Cardiac fibroblast (primary cell): Measurements from ENCODE around the gene ACBD4.

Source experiments
- DNase-seq, 2 donors: peaks; one replicate each; pipeline versions ENCODE4 v3.0.0 to v3.0.0-alpha.2; 2010; ENCODE audit warnings: low read depth in 2 of 2
- H3K4me3 ChIP-seq, 2 donors: replicated peaks in 1 of 2; 1 replicate in 1 of 2; 2 replicates in 1 of 2; pipeline ENCODE4 v1.5.1; 2011; ENCODE audit warnings: low read depth in 2 of 2, low read length in 2 of 2, mild to moderate bottlenecking in 2 of 2, moderate library complexity in 1 of 2
- TF ChIP-seq, protein P1 (sequence below): IDR thresholded peaks from one replicate; pipeline ENCODE4 v1.5.1; 2011; ENCODE audit warnings: low read depth, mild to moderate bottlenecking, low read length, inconsistent platforms

The ACBD4 gene

DNA sequence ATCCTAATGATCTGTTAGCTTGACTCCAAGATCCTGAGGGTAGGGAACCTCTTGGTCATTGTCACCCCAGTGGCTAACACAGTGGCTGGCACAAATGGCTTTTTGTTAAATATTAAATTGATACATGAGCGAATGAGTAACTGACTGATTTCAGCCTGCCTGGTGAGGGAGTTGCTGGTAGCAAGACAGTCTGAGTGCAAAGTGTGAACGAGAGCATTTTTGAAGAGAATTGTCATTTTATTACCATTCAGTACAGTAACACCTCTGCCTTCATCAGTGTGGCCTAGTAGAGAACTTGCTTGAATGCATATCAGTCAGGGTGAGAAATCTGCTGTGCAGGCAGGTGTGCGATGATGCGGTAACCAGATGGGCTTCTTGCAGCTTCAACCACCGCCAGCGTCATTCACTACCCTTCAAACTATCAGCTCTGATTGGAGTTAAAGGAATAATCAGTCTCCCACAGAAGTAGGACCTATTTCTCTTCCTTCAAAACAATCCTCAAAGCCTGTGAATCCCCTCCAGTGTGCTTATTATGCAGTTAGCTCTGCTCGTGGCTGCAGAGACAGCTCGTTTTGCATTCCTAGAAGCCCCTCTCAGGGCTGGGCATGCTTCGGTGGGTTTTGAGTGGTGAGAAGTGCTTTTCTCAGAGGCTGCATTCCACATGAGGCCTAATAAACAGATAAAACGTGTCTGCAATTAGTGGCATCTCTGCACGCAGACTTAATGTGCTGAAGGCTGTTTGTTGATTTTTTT, 55.2 kb downstream of the ACBD4 start:
- no peak for DNase-seq
- TF ChIP-seq, protein P1, sequence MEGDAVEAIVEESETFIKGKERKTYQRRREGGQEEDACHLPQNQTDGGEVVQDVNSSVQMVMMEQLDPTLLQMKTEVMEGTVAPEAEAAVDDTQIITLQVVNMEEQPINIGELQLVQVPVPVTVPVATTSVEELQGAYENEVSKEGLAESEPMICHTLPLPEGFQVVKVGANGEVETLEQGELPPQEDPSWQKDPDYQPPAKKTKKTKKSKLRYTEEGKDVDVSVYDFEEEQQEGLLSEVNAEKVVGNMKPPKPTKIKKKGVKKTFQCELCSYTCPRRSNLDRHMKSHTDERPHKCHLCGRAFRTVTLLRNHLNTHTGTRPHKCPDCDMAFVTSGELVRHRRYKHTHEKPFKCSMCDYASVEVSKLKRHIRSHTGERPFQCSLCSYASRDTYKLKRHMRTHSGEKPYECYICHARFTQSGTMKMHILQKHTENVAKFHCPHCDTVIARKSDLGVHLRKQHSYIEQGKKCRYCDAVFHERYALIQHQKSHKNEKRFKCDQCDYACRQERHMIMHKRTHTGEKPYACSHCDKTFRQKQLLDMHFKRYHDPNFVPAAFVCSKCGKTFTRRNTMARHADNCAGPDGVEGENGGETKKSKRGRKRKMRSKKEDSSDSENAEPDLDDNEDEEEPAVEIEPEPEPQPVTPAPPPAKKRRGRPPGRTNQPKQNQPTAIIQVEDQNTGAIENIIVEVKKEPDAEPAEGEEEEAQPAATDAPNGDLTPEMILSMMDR = no peak
- no peak overlapping the region for H3K4me3 ChIP-seq
